ENCODE data around the gene RASSF1.

GRCh38 chr3:50317300-50317699, 23.3 kb downstream of the RASSF1 start:
- no peak for TF ChIP-seq CTCF (IDR thresholded peaks at IDR 0.05; ENCODE audit: low read depth, low read length)
- TF ChIP-seq MYC (IDR thresholded peaks at IDR 0.05; ENCODE audit: low read depth, low read length) = no peak
- no peak for TF ChIP-seq MAX (IDR thresholded peaks at IDR 0.05; ENCODE audit: low read depth, low read length)
